Measurements from ENCODE around the gene ANK2. TPM values are rescaled to one million over a fixed set of nuclear protein-coding genes. Genes with fewer than 3 reads are reported as not detected.

The ANK2 gene
- total RNA-seq, 1 donor from 2014 or later: 1,513 TPM

DNA sequence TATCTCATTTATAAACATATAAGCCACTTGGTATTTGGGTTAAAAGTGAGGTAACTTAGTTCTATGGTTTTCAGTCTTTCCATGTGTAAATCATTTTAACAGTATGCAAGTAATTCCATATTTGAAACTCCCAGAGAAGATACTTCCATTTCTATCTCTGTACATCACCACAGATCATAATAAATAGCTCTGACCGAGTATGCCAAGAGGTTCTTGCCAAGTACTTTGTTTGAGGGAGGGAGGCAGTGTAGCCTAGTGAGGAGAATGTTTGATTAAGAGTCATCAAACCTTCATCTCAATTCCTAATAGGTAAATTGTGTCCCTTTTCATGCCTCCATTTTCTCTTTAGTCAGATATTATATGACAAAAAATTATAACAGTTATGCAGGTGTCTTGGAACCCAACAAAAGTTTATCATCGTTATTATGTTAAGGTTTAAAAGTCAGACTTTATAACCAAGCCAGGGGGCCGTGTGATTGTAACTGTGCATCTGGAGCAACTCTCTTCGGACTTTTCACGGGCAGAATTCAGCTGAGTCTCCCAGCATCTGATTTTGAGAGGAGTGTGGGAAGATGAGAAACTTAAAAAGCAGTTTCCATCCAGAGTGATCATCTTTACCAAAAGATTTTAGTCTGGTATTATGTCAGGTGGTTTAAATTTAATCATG is 123.8 kb downstream of the ANK2 start:
- Mint-ChIP-seq H3K27me3 (ENCODE audit: unreplicated experiment) (peaks cover 2% of the 10 kb centered on the region), H3K9me3 (ENCODE audit: unreplicated experiment) (peaks cover 2% of the 10 kb centered on the region), H3K4me1 (ENCODE audit: low read depth, unreplicated experiment) (peaks cover 31% of the 10 kb centered on the region), H3K4me3 (ENCODE audit: unreplicated experiment) (no peak overlapping the region), H3K36me3 (ENCODE audit: unreplicated experiment) (peaks cover 3% of the 10 kb centered on the region), H3K27ac (ENCODE audit: unreplicated experiment) (no peak overlapping the region)
- TF ChIP-seq, protein P1, sequence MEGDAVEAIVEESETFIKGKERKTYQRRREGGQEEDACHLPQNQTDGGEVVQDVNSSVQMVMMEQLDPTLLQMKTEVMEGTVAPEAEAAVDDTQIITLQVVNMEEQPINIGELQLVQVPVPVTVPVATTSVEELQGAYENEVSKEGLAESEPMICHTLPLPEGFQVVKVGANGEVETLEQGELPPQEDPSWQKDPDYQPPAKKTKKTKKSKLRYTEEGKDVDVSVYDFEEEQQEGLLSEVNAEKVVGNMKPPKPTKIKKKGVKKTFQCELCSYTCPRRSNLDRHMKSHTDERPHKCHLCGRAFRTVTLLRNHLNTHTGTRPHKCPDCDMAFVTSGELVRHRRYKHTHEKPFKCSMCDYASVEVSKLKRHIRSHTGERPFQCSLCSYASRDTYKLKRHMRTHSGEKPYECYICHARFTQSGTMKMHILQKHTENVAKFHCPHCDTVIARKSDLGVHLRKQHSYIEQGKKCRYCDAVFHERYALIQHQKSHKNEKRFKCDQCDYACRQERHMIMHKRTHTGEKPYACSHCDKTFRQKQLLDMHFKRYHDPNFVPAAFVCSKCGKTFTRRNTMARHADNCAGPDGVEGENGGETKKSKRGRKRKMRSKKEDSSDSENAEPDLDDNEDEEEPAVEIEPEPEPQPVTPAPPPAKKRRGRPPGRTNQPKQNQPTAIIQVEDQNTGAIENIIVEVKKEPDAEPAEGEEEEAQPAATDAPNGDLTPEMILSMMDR (IDR thresholded peaks at IDR 0.05; ENCODE audit: partially characterized antibody, unreplicated experiment): no peak
- no peak for DNase-seq

DNA sequence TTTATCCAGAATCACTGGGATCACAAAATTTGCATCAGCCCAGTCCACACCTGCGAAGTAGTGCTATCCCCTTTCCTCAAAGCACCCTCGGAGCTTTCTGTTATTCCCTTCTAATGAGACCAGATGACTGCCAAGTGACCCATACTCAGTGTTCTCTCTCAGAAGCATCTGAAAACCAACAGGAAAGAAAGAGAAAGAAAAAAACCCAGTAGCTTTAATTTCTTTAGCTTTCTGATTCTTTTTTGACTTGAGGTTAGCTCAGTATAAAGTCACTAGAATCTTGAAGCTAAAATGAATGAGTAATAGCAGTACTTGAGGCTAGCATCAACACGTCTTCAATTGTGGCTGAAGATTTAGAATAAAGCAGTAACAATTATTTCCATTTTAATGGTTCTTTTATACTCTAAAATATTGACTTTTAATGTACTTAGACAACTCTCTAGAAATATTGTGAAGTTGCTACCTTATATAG is 124.4 kb downstream of the ANK2 start:
- TF ChIP-seq, protein P1 (IDR thresholded peaks at IDR 0.05; ENCODE audit: partially characterized antibody, unreplicated experiment): no peak
- peaks cover 2% of the 10 kb centered on the region for H3K9me3 Mint-ChIP-seq (ENCODE audit: unreplicated experiment)
- H3K36me3 Mint-ChIP-seq (ENCODE audit: unreplicated experiment): peaks cover 3% of the 10 kb centered on the region
- no peak for DNase-seq
- peaks cover 26% of the 10 kb centered on the region for H3K4me1 Mint-ChIP-seq (ENCODE audit: low read depth, unreplicated experiment)
- H3K27ac Mint-ChIP-seq (ENCODE audit: unreplicated experiment): no peak overlapping the region
- H3K4me3 Mint-ChIP-seq (ENCODE audit: unreplicated experiment): no peak overlapping the region
- peaks cover 2% of the 10 kb centered on the region for H3K27me3 Mint-ChIP-seq (ENCODE audit: unreplicated experiment)

DNA sequence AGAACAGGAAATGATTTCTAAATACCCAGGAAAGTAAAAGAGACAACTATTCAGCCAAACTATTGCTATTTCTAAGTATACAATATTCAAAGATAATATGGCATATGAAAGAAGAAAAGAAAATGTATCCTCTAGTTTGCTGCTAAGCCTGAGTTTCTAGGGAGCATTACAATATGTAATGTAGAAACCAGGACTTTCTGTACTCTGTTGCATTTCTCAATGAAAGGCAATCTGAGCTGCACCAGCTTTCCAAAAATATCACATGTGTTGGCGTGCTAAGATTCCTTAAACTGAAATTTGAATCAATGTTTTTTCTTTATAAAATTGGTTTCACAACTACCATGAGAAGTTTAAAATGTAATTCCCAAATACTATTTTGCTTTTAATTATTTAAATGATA is 129.6 kb downstream of the ANK2 start:
- DNase-seq: no peak
- Mint-ChIP-seq H3K4me1 (ENCODE audit: low read depth, unreplicated experiment) (peaks cover 5% of the 10 kb centered on the region), H3K36me3 (ENCODE audit: unreplicated experiment) (peaks cover 3% of the 10 kb centered on the region), H3K9me3 (ENCODE audit: unreplicated experiment) (peaks cover 2% of the 10 kb centered on the region), H3K27me3 (ENCODE audit: unreplicated experiment) (no peaks in the 10 kb centered on the region), H3K27ac (ENCODE audit: unreplicated experiment) (no peak overlapping the region), H3K4me3 (ENCODE audit: unreplicated experiment) (no peak overlapping the region)
- TF ChIP-seq, protein P1 (IDR thresholded peaks at IDR 0.05; ENCODE audit: partially characterized antibody, unreplicated experiment): no peak

DNA sequence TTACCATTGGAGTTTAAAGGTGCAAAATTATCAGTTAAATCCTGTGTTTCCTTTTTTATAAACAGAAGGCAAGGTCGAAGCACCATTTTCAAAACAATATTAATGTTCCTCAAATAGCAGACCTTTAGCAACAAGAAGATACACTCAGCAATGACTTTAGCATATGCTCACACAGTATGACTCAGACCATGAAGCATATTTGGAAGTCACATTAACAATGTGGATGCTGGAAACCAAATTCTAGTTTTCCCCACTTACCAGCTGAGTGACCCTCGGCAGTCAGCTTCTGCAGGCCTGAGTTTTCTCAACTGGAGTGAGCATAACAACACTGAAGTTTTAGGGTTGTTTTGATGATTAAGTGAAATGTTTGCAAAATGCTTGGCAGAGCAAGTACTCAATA is 130.5 kb downstream of the ANK2 start:
- H3K27me3 Mint-ChIP-seq (ENCODE audit: unreplicated experiment): peaks cover 2% of the 10 kb centered on the region
- H3K36me3 Mint-ChIP-seq (ENCODE audit: unreplicated experiment): peaks cover 3% of the 10 kb centered on the region
- no peak overlapping the region for H3K4me3 Mint-ChIP-seq (ENCODE audit: unreplicated experiment)
- H3K9me3 Mint-ChIP-seq (ENCODE audit: unreplicated experiment): peaks cover 4% of the 10 kb centered on the region
- H3K27ac Mint-ChIP-seq (ENCODE audit: unreplicated experiment): no peak overlapping the region
- peaks cover 2% of the 10 kb centered on the region for H3K4me1 Mint-ChIP-seq (ENCODE audit: low read depth, unreplicated experiment)
- TF ChIP-seq, protein P1 (IDR thresholded peaks at IDR 0.05; ENCODE audit: partially characterized antibody, unreplicated experiment): no peak
- no peak for DNase-seq

DNA sequence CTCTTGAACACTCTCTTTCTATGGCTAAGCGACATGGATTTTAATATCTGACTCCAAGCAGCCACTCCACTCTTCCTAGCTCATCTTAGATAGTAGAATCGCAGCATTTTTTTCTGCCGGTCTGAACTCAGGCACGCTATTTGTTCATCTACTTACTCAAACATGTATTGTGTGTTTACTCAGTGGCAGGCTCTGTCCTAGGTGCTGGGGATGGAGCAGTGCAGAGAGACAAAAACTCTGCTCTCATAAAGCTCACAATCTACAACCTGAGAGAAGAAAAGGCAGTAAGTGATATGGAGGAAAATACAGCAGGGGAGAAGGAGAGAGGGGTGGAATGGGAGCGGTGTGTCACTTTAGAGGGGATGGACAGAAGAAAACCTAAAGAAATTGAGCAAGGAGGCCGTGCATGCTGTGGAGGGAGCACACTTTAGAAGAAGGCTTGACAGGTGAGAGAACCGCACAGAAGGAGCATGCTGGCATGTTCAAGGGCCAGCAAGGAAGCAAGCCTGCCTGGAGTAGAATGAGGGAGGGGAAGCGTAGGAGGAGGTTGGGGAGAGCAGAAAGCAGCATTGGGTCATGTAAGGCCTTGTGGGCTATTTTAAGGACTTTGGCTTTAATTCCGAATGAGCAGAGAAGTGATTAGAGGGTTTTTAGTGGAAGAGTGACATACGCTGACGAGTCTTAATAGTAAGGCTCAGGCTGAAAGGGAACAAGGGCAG is 132.0 kb downstream of the ANK2 start:
- Mint-ChIP-seq H3K36me3 (ENCODE audit: unreplicated experiment) (no peaks in the 10 kb centered on the region), H3K27me3 (ENCODE audit: unreplicated experiment) (peaks cover 2% of the 10 kb centered on the region), H3K4me3 (ENCODE audit: unreplicated experiment) (no peak overlapping the region), H3K27ac (ENCODE audit: unreplicated experiment) (no peak overlapping the region), H3K4me1 (ENCODE audit: low read depth, unreplicated experiment) (peaks cover 9% of the 10 kb centered on the region), H3K9me3 (ENCODE audit: unreplicated experiment) (peaks cover 6% of the 10 kb centered on the region)
- TF ChIP-seq, protein P1 (IDR thresholded peaks at IDR 0.05; ENCODE audit: partially characterized antibody, unreplicated experiment): no peak
- no peak for DNase-seq

Data from glutamatergic neuron (in vitro differentiated cells).